IMR-90 (cell line): ENCODE results near the gene ZYG11B. TPM values are rescaled to one million over a fixed set of nuclear protein-coding genes. Genes with fewer than 3 reads are reported as not detected.
"Not testable (repeated sequence)": the region's sequence is repeated elsewhere in the genome, so short reads cannot be mapped to it uniquely, and the experiment has no call there.

Experiments used
- ATAC-seq: fragments of 200-7000 bp; cut with Tn5 transposase; 2 replicates; pipeline ENCODE4 v1.9.1; 2020; ENCODE audit warnings: low read depth, mild to moderate bottlenecking, moderate library complexity
- BruUV-seq: library from RNA; stranded (reverse); fragments of 400-500 nt; replicated peaks from 2 replicates; lab custom pipeline; 2021; lab: Mats Ljungman, UMichigan
- CTCF ChIA-PET: fragments of 300-600 bp; formaldehyde crosslinking; extraction: SDS; loops from one replicate; lab custom pipeline; 2021; ENCODE audit warnings: antibody characterized with exemption; lab: Yijun Ruan, JAX
- POLR2A ChIA-PET: fragments of 300-600 bp; sonication (Branson Sonifier 250); formaldehyde crosslinking; loops from one replicate; lab custom pipeline; 2022; ENCODE audit warnings: antibody characterized with exemption; ENCODE audit not compliant: unreplicated experiment; lab: Charles Lee
- DNase-seq: peaks from one replicate; pipeline ENCODE4 v3.0.0; 2013
- H2AFZ ChIP-seq: replicated peaks from 2 replicates; pipeline ENCODE3; 2013; ENCODE audit warnings: low read length, mild to moderate bottlenecking; ENCODE audit not compliant: poor library complexity
- H2AK5ac ChIP-seq: 2 replicates; pipeline ENCODE4 v1.6.1; 2013; ENCODE audit warnings: low read depth, low read length, inconsistent platforms
- H2AK9ac ChIP-seq: replicated peaks from 2 replicates; pipeline ENCODE3; 2013; ENCODE audit warnings: mild to moderate bottlenecking, low read depth, low read length, moderate library complexity; ENCODE audit not compliant: poor library complexity
- H2BK120ac ChIP-seq: 2 replicates; pipeline ENCODE4 v1.6.1; 2013; ENCODE audit warnings: low read depth, low read length, inconsistent platforms
- H2BK15ac ChIP-seq: 3 replicates; pipeline ENCODE4 v1.6.1; 2013; ENCODE audit warnings: low read depth, low read length, inconsistent platforms
- H2BK20ac ChIP-seq: 2 replicates; pipeline ENCODE4 v1.6.1; 2013; ENCODE audit warnings: low read depth, mild to moderate bottlenecking, inconsistent platforms, low read length, moderate library complexity
- H2BK5ac ChIP-seq: 2 replicates; pipeline ENCODE4 v1.6.1; 2013; ENCODE audit warnings: mild to moderate bottlenecking, low read depth, low read length, inconsistent platforms; ENCODE audit not compliant: poor library complexity, severe bottlenecking
- H3K14ac ChIP-seq: replicated peaks from 2 replicates; pipeline ENCODE4 v1.6.1; 2013; ENCODE audit warnings: low read depth, low read length, inconsistent platforms
- H3K18ac ChIP-seq: 2 replicates; pipeline ENCODE4 v1.6.1; 2013; ENCODE audit warnings: low read depth, low read length, control low read depth
- H3K23ac ChIP-seq: 2 replicates; pipeline ENCODE4 v1.6.1; 2013; ENCODE audit warnings: low read depth, low read length, inconsistent platforms
- H3K27ac ChIP-seq: 2 replicates; pipeline ENCODE4 v1.5.1; 2013; ENCODE audit warnings: mild to moderate bottlenecking, control low read depth, low read length; ENCODE audit not compliant: insufficient read depth
- H3K27me3 ChIP-seq: 2 replicates; pipeline ENCODE4 v1.6.1; 2013; ENCODE audit warnings: low read length; ENCODE audit not compliant: control insufficient read depth, insufficient read depth
- H3K36me3 ChIP-seq: 2 replicates; pipeline ENCODE4 v1.6.1; 2013; ENCODE audit warnings: low read length, mixed read lengths; ENCODE audit not compliant: control insufficient read depth, insufficient read depth
- H3K4ac ChIP-seq: 2 replicates; pipeline ENCODE4 v1.6.1; 2013; ENCODE audit warnings: low read depth, low read length, inconsistent platforms
- H3K4me1 ChIP-seq: 2 replicates; pipeline ENCODE4 v1.6.1; 2013; ENCODE audit warnings: low read length, mixed read lengths; ENCODE audit not compliant: control insufficient read depth, insufficient read depth
- H3K4me2 ChIP-seq: 2 replicates; pipeline ENCODE4 v1.6.1; 2013; ENCODE audit warnings: low read depth, mild to moderate bottlenecking, control low read depth, low read length, moderate library complexity
- H3K4me3 ChIP-seq: 2 replicates; pipeline ENCODE4 v1.5.1; 2013; ENCODE audit warnings: low read depth, mild to moderate bottlenecking, control low read depth, low read length, moderate library complexity; ENCODE audit not compliant: insufficient read depth
- H3K56ac ChIP-seq: 2 replicates; pipeline ENCODE4 v1.6.1; 2013; ENCODE audit warnings: low read length, inconsistent platforms; ENCODE audit not compliant: insufficient read depth; ENCODE audit errors: extremely low read depth
- H3K79me1 ChIP-seq, 2 experiments: 2 replicates each; pipeline ENCODE4 v1.6.1; 2013; ENCODE audit warnings: low read length in 2 of 2, inconsistent platforms in 1 of 2, low read depth in 1 of 2
- H3K9ac ChIP-seq: 2 replicates; pipeline ENCODE4 v1.6.1; 2013; ENCODE audit warnings: low read depth, low read length, control low read depth
- H3K9me1 ChIP-seq: 2 replicates; pipeline ENCODE4 v1.6.1; 2013; ENCODE audit warnings: low read length, inconsistent platforms; ENCODE audit not compliant: insufficient read depth
- H3K9me3 ChIP-seq: 2 replicates; pipeline ENCODE4 v1.6.1; 2013; ENCODE audit warnings: low read length; ENCODE audit not compliant: control insufficient read depth, insufficient read depth
- H4K20me1 ChIP-seq: 2 replicates; pipeline ENCODE4 v1.6.1; 2013; ENCODE audit warnings: low read length, inconsistent platforms; ENCODE audit not compliant: insufficient read depth
- H4K5ac ChIP-seq: 2 replicates; pipeline ENCODE4 v1.6.1; 2013; ENCODE audit warnings: mild to moderate bottlenecking, low read depth, low read length, control low read depth
- H4K8ac ChIP-seq, 2 experiments: 2 replicates each; pipeline ENCODE4 v1.6.1; 2013; ENCODE audit warnings: low read depth in 2 of 2, low read length in 2 of 2, control low read depth in 1 of 2, inconsistent platforms in 1 of 2
- H4K91ac ChIP-seq: 2 replicates; pipeline ENCODE4 v1.6.1; 2013; ENCODE audit warnings: low read depth, low read length, inconsistent platforms; ENCODE audit not compliant: insufficient read depth
- CTCF ChIP-seq: conservative IDR thresholded peaks from 2 replicates; pipeline ENCODE4 v1.5.1; 2012; ENCODE audit warnings: mild to moderate bottlenecking, low read depth, low read length, improper control_type of control experiment
- FOS ChIP-seq: fragments of 150-350 bp; IDR thresholded peaks from 2 replicates; pipeline ENCODE4 v1.6.1; 2016; ENCODE audit warnings: low read depth, low read length
- MAZ ChIP-seq: IDR thresholded peaks from 2 replicates; pipeline ENCODE4 v1.6.1; 2012; ENCODE audit warnings: low read depth, mild to moderate bottlenecking, low read length, improper control_type of control experiment, moderate library complexity, borderline replicate concordance
- NFE2L2 ChIP-seq: fragments of 150-350 bp; IDR thresholded peaks from 2 replicates; pipeline ENCODE4 v1.6.1; 2016; ENCODE audit warnings: low read depth, mild to moderate bottlenecking, low read length
- RAD21 ChIP-seq: IDR thresholded peaks from 2 replicates; pipeline ENCODE4 v1.6.1; 2012; ENCODE audit warnings: low read length, improper control_type of control experiment
- SMC3 ChIP-seq: fragments of 150-350 bp; IDR thresholded peaks from 2 replicates; pipeline ENCODE4 v1.6.1; 2016; ENCODE audit warnings: low read depth, mild to moderate bottlenecking, antibody characterized with exemption, low read length, moderate library complexity
- WGBS, 2 experiments: methylation state at CpG; one replicate each; pipeline versions ENCODE4 v1.1.5 to v1.1.7; 2013; ENCODE audit warnings: missing lambda C conversion rate in 2 of 2; ENCODE audit not compliant: insufficient read length in 1 of 2; ENCODE audit errors: extremely low coverage in 2 of 2; 5-methylcytosine and 5-hydroxymethylcytosine counted together
- dilution Hi-C: fragments of 300-500 bp; cut with HindIII; formaldehyde crosslinking; loops from one replicate; pipeline ENCODE4 v1.14.3; 2018; ENCODE audit warnings: low sequenced_read_pairs; ENCODE audit not compliant: unreplicated experiment
- in situ Hi-C: fragments of 300-500 bp; cut with MboI; formaldehyde crosslinking; loops from 3 replicates; pipeline ENCODE4 v1.14.3; 2019; ENCODE audit warnings: low sequenced_read_pairs, inconsistent platforms, mixed read lengths
- intact Hi-C: fragments of 100-400 bp; cut with micrococcal nuclease; formaldehyde crosslinking; loops from 2 replicates; pipeline ENCODE4 v1.10.0; 2022
- polyA plus RNA-seq, 3 experiments: library from polyadenylated mRNA; depleted of rRNA; stranded (reverse); fragments of >200 nt; gene quantifications; 2 replicates each; pipeline ENCODE4 v1.2.3, GENCODE V29; 2012; ENCODE audit warnings: low replicate concordance in 1 of 3
- total RNA-seq: library from RNA; depleted of rRNA; stranded (reverse); fragments of >200 nt; gene quantifications from 2 replicates; pipeline ENCODE4 v1.2.3, GENCODE V29; 2012

ZYG11B gene
- total and polyA plus RNA-seq, 2 of the 4 experiments (the other 2 are of a cell fraction), result 8.1 to 55.2 TPM

GRCh38 chr1:52748119-52748518 lies 21.9 kb downstream of the ZYG11B start:
- Histone ChIP-seq H3K4me3 (no peak overlapping the region), H2AFZ (no peak overlapping the region), H4K5ac (no peak overlapping the region), H3K9ac (no peak overlapping the region), H3K4me1 (peaks cover 11% of the 10 kb centered on the region), H3K9me3 (no peaks in the 10 kb centered on the region), H3K18ac (no peak overlapping the region), H4K8ac (no peak overlapping the region), H2AK5ac (no peak overlapping the region), H2BK120ac (no peak overlapping the region), H3K27me3 (no peaks in the 10 kb centered on the region), H2BK20ac (no peak overlapping the region), H3K27ac (no peak overlapping the region), H3K14ac (no peak overlapping the region), H2BK5ac (no peak overlapping the region), H4K91ac (no peak overlapping the region), H3K4ac (no peak overlapping the region), H3K23ac (no peak overlapping the region), H3K56ac (no peak overlapping the region), H3K4me2 (no peak overlapping the region), H3K79me1 (peaks cover 23 to 74% of the 10 kb centered on the region in 2 experiments), H2AK9ac (no peak overlapping the region), H4K20me1 (peaks cover 15% of the 10 kb centered on the region), H2BK15ac (no peak overlapping the region), H3K9me1 (peaks cover 13% of the 10 kb centered on the region), H3K36me3 (no peaks in the 10 kb centered on the region)
- POLR2A ChIA-PET, result interaction anchor here (0.5 kb wide), 1 partner anchor 21 kb away, joined by 5 read pairs; no protein-coding TSS in a partner anchor
- in situ Hi-C loops (no loop called here), intact Hi-C loops (loop anchor here (5.0 kb wide), 1 partner anchor 46 kb away; no protein-coding TSS in a partner anchor), dilution Hi-C loops (no loop called here)
- BruUV-seq, result no TSS peak
- CTCF ChIA-PET, result interaction anchor here (0.8 to 1.1 kb wide), 4 partner anchors 8 to 62 kb away, joined by 3 read pairs; no protein-coding TSS in a partner anchor
- peak; percentile 28; the same call in 1 of the 2 replicates for TF ChIP-seq RAD21
- peak; percentile 33; the same call in 1 of the 2 replicates for TF ChIP-seq CTCF
- TF ChIP-seq MAZ, result no peak
- TF ChIP-seq FOS, result no peak
- no peak for TF ChIP-seq NFE2L2
- TF ChIP-seq SMC3, result no peak
- DNase-seq, result no peak
- ATAC-seq, result no peak

GRCh38 chr1:52749496-52749895 lies 23.2 kb downstream of the ZYG11B start:
- BruUV-seq, POLR2A ChIA-PET, in situ Hi-C loops: not testable (repeated sequence)

More at GRCh38 chr1:52749496-52749895, 23.2 kb downstream of the ZYG11B start:
- H3K36me3 ChIP-seq, H2AK9ac ChIP-seq, H4K91ac ChIP-seq, H3K9me3 ChIP-seq, H4K5ac ChIP-seq, H3K23ac ChIP-seq, H3K27me3 ChIP-seq, H3K14ac ChIP-seq, H3K27ac ChIP-seq, DNase-seq, H2BK15ac ChIP-seq, H2BK5ac ChIP-seq, H2BK20ac ChIP-seq, H3K4ac ChIP-seq, H3K4me2 ChIP-seq, H3K56ac ChIP-seq, dilution Hi-C loops, ATAC-seq, H3K4me3 ChIP-seq, H2AFZ ChIP-seq, H3K9ac ChIP-seq, H4K8ac ChIP-seq, H2BK120ac ChIP-seq, H3K18ac ChIP-seq, H2AK5ac ChIP-seq, CTCF ChIA-PET: not testable (repeated sequence)
- peaks cover 11% of the 10 kb centered on the region for H3K4me1 ChIP-seq
- peaks cover 15% of the 10 kb centered on the region for H4K20me1 ChIP-seq
- peaks cover 13% of the 10 kb centered on the region for H3K9me1 ChIP-seq
- intact Hi-C loops, result loop anchor here (5.0 kb wide), 1 partner anchor 47 kb away; no protein-coding TSS in a partner anchor
- H3K79me1 ChIP-seq, result peaks cover 22 to 71% of the 10 kb centered on the region in 2 experiments
- no CpG with 5 or more reads among the region's 9 CpGs for WGBS, 2 experiments
